ENCODE data around the gene FXYD6.

- TF ChIP-seq CTCF (IDR thresholded peaks at IDR 0.05; ENCODE audit: control extremely low read depth in 1 of 3, insufficient read depth in 1 of 3, low read depth in 1 of 3, low read length in 3 of 3) (no peak), YY1 (IDR thresholded peaks at IDR 0.05; ENCODE audit: low read depth, low read length) (no peak)
These were observed 45.6 kb downstream of the FXYD6 start for GRCh38 chr11:117830674-117831351.
